GM12892 (cell line): ENCODE results near the gene MRTFB.

Experiments
- POLR2A ChIP-seq: IDR thresholded peaks from 2 replicates; pipeline ENCODE4 v1.6.1; 2011; ENCODE audit warnings: low read depth, low read length, control low read depth
- POLR2AphosphoS5 ChIP-seq: IDR thresholded peaks from 2 replicates; pipeline ENCODE4 v1.6.1; 2011; ENCODE audit warnings: low read depth, low read length, control low read depth
- TAF1 ChIP-seq: IDR thresholded peaks from 2 replicates; pipeline ENCODE4 v1.6.1; 2011; ENCODE audit warnings: low read depth, mild to moderate bottlenecking, control low read depth, low read length, borderline replicate concordance

- TF ChIP-seq TAF1 (no peak), POLR2AphosphoS5 (no peak), POLR2A (no peak)
Measured at GRCh38 chr16:14110728-14111251, 39.7 kb downstream of the MRTFB start.
